Activated CD8-positive, alpha-beta T cell treated with anti-CD3 and anti-CD28 coated beads, Interleukin-2, amount 10 ng/mL, durations not matched to agents 7 days and 5 days (primary cell): Measurements from ENCODE around the gene RALGPS2. TPM values are rescaled to one million over a fixed set of nuclear protein-coding genes. Genes with fewer than 3 reads are reported as not detected.

Source experiments
- ATAC-seq: fragments of 150-1000 bp; cut with Tn5 transposase; one replicate; pipeline ENCODE4 v1.10.0; 2021; ENCODE audit warnings: moderate library complexity
- CTCF ChIA-PET: fragments of 350-600 bp; sonication (Branson Sonifier 250); formaldehyde crosslinking; loops from one replicate; lab custom pipeline; 2021; ENCODE audit warnings: antibody characterized with exemption; lab: Charles Lee
- POLR2A ChIA-PET: fragments of 350-600 bp; sonication (Branson Sonifier 250); formaldehyde crosslinking; loops from one replicate; lab custom pipeline; 2021; ENCODE audit warnings: antibody characterized with exemption; lab: Charles Lee
- DNase-seq: peaks from one replicate; pipeline ENCODE4 v3.0.0-alpha.2; 2020
- H3K27ac Mint-ChIP-seq: one replicate; pipeline ENCODE4 v1.8.0; 2021; ENCODE audit warnings: mild to moderate bottlenecking, mixed read lengths
- H3K27me3 Mint-ChIP-seq: one replicate; pipeline ENCODE4 v1.8.0; 2021; ENCODE audit warnings: low read depth, mixed read lengths
- H3K36me3 Mint-ChIP-seq: one replicate; pipeline ENCODE4 v1.8.0; 2021; ENCODE audit warnings: low read depth, mixed read lengths
- H3K4me1 Mint-ChIP-seq: one replicate; pipeline ENCODE4 v1.8.0; 2021; ENCODE audit warnings: low read depth, mixed read lengths
- H3K4me3 Mint-ChIP-seq: one replicate; pipeline ENCODE4 v1.8.0; 2021; ENCODE audit warnings: mild to moderate bottlenecking, mixed read lengths
- H3K9me3 Mint-ChIP-seq: one replicate; pipeline ENCODE4 v1.8.0; 2022; ENCODE audit warnings: mixed read lengths; ENCODE audit not compliant: insufficient read depth
- total RNA-seq, 2 experiments: library from RNA; stranded (reverse); gene quantifications; one replicate each; pipeline ENCODE4 v1.2.3, GENCODE V29; 2021

The RALGPS2 gene
- total RNA-seq, 2 experiments from 2014 or later = 4.0 to 5.1 TPM

DNA sequence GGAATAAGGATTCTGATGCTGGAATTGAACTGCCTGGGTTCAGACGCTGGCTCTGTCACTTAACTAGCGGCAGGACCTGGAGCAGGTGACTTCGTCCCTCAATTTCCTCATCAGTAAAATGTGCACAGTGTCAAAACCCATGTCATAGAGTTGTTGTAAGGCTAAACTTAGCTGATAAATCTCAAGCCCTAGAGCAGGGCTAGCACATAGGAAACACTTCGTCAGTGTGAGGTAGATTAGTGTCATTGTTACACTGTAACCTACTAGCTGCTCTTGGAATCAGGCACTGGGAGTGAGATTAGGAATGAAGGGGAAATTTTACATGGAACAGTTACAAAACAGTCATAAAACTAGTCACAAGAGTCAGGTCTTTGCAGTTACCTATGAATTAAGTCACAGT is 202.0 kb downstream of the RALGPS2 start:
- no peak overlapping the region for H3K4me3 Mint-ChIP-seq
- ChIA-PET CTCF (no interaction called here), POLR2A (no interaction called here)
- no peak overlapping the region for H3K27ac Mint-ChIP-seq
- H3K9me3 Mint-ChIP-seq = peaks cover 10% of the 10 kb centered on the region
- no peaks in the 10 kb centered on the region for H3K4me1 Mint-ChIP-seq
- no peaks in the 10 kb centered on the region for H3K27me3 Mint-ChIP-seq
- no peaks in the 10 kb centered on the region for H3K36me3 Mint-ChIP-seq
- no peak for ATAC-seq
- no peak for DNase-seq

DNA sequence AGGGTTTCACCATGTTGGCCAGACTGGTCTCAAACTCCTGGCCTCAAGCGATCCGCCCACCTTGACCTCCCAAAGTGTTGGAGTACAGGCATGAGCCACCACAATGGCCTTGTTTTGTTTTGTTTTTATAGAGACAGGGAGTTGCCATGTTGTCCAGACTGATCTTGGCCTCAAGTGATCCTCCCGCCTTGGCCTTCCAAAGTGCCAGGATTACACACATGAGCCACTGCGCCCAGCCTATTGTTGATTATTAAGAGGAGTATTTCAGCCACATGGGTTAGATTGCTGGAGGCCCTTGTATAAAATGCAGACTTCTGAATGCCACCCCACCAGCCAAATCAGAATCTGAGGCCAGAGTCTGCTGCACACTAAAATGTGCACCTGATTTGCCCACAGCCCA is 203.0 kb downstream of the RALGPS2 start:
- Mint-ChIP-seq H3K4me1 (no peaks in the 10 kb centered on the region), H3K27ac (no peak overlapping the region), H3K27me3 (no peaks in the 10 kb centered on the region), H3K4me3 (no peak overlapping the region), H3K9me3 (peaks cover 10% of the 10 kb centered on the region), H3K36me3 (no peaks in the 10 kb centered on the region)
- CTCF ChIA-PET = no interaction called here
- DNase-seq (no peak), ATAC-seq (no peak)
- POLR2A ChIA-PET = no interaction called here

DNA sequence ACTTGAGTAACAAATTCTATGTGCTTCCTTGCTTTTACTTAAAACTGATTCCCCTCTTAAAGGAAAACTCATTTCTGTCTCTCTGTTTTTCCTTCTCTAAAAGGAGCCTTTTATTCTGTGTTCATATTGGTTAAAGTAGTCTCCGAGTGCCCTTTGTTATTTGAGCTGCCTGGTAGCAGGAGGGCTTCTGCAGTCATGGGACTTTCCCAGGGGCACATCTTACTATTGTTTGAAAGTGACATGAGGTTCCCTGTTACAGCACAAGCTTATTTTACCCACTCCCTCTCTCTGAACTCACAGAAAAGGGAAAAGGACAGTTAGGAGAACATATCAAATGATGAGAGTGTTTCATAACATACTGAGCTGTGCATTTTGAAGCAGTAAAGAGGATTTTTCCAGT is 203.9 kb downstream of the RALGPS2 start:
- ChIA-PET CTCF (interaction anchor here (1.0 to 1.5 kb wide), 2 partner anchors 51 to 74 kb away, joined by 3 to 5 read pairs; no protein-coding TSS in a partner anchor), POLR2A (no interaction called here)
- H3K27me3 Mint-ChIP-seq = no peaks in the 10 kb centered on the region
- H3K27ac Mint-ChIP-seq = no peak overlapping the region
- H3K9me3 Mint-ChIP-seq = peaks cover 10% of the 10 kb centered on the region
- H3K36me3 Mint-ChIP-seq = no peaks in the 10 kb centered on the region
- H3K4me1 Mint-ChIP-seq = no peaks in the 10 kb centered on the region
- no peak for DNase-seq
- ATAC-seq = no peak
- H3K4me3 Mint-ChIP-seq = no peak overlapping the region

DNA sequence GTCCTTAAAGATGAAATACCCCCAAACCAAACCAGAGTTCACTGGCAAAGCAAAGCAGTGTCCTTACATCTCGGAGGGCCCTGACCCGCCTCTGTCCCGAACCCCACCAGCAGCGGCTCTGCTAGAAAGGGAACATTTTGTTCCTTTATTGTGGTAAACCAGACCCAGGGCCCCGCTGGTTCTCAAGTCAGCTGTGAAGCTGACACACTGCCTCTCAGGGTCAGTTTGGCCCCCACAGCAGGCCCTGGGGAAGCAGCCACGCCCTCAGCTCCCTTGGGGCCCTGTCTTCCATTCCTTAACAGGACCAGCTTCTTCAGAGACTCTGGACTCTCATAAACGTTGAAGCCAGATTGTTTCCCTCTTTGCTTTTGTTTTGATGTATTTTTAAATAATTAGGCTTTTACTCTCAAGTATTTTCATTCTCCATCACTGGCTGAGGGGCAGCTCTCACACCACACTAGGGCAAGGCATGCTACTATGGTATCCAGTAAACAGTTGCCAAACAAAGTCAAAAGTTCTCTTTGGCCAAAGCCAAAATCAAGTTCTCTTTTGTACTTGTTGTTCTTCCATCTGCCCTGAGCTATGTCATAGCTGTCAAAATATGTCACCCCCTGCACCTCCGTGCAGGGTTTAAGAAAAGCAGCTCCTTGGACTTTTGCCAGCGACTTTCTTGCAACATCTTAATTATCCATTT is 207.0 kb downstream of the RALGPS2 start:
- ChIA-PET CTCF (interaction anchor here (2.1 kb wide), 1 partner anchor 71 kb away, joined by 6 read pairs; no protein-coding TSS in a partner anchor), POLR2A (no interaction called here)
- Mint-ChIP-seq H3K9me3 (no peaks in the 10 kb centered on the region), H3K4me3 (no peak overlapping the region), H3K27ac (no peak overlapping the region), H3K27me3 (no peaks in the 10 kb centered on the region), H3K4me1 (no peaks in the 10 kb centered on the region), H3K36me3 (no peaks in the 10 kb centered on the region)
- ATAC-seq = no peak
- DNase-seq = no peak

- Mint-ChIP-seq H3K27ac (no peak overlapping the region), H3K9me3 (no peaks in the 10 kb centered on the region), H3K36me3 (no peaks in the 10 kb centered on the region), H3K27me3 (no peaks in the 10 kb centered on the region), H3K4me1 (no peaks in the 10 kb centered on the region), H3K4me3 (no peak overlapping the region)
- CTCF ChIA-PET = interaction anchor here (0.7 to 2.1 kb wide), 2 partner anchors 19 to 70 kb away, joined by 3 to 6 read pairs; no protein-coding TSS in a partner anchor
- POLR2A ChIA-PET = no interaction called here
- DNase-seq = no peak
- ATAC-seq = no peak
Observed at GRCh38 chr1:178932552-178932906, 207.5 kb downstream of the RALGPS2 start.

GRCh38 chr1:178933105-178933561 is 208.1 kb downstream of the RALGPS2 start:
- ATAC-seq = no peak
- Mint-ChIP-seq H3K9me3 (no peaks in the 10 kb centered on the region), H3K36me3 (no peaks in the 10 kb centered on the region), H3K4me3 (no peak overlapping the region), H3K27me3 (no peaks in the 10 kb centered on the region), H3K4me1 (no peaks in the 10 kb centered on the region), H3K27ac (no peak overlapping the region)
- no peak for DNase-seq
- ChIA-PET POLR2A (no interaction called here), CTCF (interaction anchor here (0.7 to 1.3 kb wide), 2 partner anchors 12 to 19 kb away, joined by 3 to 4 read pairs; no protein-coding TSS in a partner anchor)

- CTCF ChIA-PET = interaction anchor here (1.3 kb wide), 1 partner anchor 11 kb away, joined by 4 read pairs; no protein-coding TSS in a partner anchor
- no peak overlapping the region for H3K27ac Mint-ChIP-seq
Observed at GRCh38 chr1:178933709-178934490, 208.9 kb downstream of the RALGPS2 start.

GRCh38 chr1:178934546-178934945 is 209.5 kb downstream of the RALGPS2 start:
- Mint-ChIP-seq H3K4me3 (no peak overlapping the region), H3K9me3 (no peaks in the 10 kb centered on the region), H3K27ac (no peak overlapping the region), H3K4me1 (no peaks in the 10 kb centered on the region), H3K27me3 (no peaks in the 10 kb centered on the region), H3K36me3 (no peaks in the 10 kb centered on the region)
- no peak for DNase-seq
- ChIA-PET POLR2A (no interaction called here), CTCF (no interaction called here)
- ATAC-seq = no peak

More at GRCh38 chr1:178933709-178934490, 208.9 kb downstream of the RALGPS2 start:
- ATAC-seq = no peak
- POLR2A ChIA-PET = no interaction called here
- H3K36me3 Mint-ChIP-seq = no peaks in the 10 kb centered on the region
- H3K4me3 Mint-ChIP-seq = no peak overlapping the region
- no peaks in the 10 kb centered on the region for H3K27me3 Mint-ChIP-seq
- H3K4me1 Mint-ChIP-seq = no peaks in the 10 kb centered on the region
- no peaks in the 10 kb centered on the region for H3K9me3 Mint-ChIP-seq
- no peak for DNase-seq

DNA sequence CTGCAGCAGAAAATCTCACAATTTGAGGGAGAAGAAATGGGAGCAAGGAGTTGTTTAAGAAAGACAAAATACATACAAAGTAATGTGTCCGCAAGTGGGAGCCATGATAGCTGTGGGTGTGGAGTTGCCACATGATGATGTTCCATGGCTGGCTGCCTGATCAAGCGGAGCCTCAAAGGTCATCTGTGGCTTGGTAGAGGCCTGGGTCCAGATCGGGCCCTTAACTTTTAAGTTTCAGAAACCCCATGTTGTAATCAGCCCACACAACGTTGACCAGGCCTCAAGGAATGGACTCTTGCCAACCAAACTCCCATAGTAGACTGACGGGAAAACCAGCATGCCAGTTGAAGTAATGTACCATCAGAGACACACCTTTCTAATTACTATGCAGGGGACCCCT is 210.6 kb downstream of the RALGPS2 start:
- no peak for DNase-seq
- Mint-ChIP-seq H3K4me3 (no peak overlapping the region), H3K27me3 (no peaks in the 10 kb centered on the region), H3K4me1 (no peaks in the 10 kb centered on the region), H3K27ac (no peak overlapping the region), H3K9me3 (no peaks in the 10 kb centered on the region), H3K36me3 (no peaks in the 10 kb centered on the region)
- no peak for ATAC-seq
- ChIA-PET POLR2A (no interaction called here), CTCF (interaction anchor here (0.9 kb wide), 1 partner anchor 68 kb away, joined by 4 read pairs; no protein-coding TSS in a partner anchor)

DNA sequence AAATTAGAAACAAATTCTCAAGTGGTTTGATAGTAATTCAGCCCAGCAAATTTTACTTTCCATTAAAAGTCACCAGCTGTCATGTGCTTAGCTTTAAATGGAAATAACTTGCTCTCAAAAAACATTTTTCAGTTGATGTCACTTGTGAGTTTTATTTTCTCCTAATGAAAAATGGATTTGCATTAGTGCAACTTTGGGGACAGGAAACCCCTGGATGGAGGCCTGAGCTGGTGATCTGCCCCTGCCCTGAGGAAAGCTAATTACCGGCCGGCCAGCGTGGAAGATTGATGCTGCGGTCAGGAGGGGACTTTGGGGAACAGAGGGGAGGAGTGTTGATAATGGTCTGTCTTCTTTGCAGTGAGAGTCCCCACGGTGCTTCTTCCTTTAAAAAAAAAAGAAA is 212.7 kb downstream of the RALGPS2 start:
- POLR2A ChIA-PET = no interaction called here
- no peak for ATAC-seq
- DNase-seq = no peak
- Mint-ChIP-seq H3K27me3 (no peaks in the 10 kb centered on the region), H3K9me3 (no peaks in the 10 kb centered on the region), H3K27ac (no peak overlapping the region), H3K36me3 (no peaks in the 10 kb centered on the region), H3K4me1 (peaks cover 5% of the 10 kb centered on the region), H3K4me3 (no peak overlapping the region)
- CTCF ChIA-PET = no interaction called here

DNA sequence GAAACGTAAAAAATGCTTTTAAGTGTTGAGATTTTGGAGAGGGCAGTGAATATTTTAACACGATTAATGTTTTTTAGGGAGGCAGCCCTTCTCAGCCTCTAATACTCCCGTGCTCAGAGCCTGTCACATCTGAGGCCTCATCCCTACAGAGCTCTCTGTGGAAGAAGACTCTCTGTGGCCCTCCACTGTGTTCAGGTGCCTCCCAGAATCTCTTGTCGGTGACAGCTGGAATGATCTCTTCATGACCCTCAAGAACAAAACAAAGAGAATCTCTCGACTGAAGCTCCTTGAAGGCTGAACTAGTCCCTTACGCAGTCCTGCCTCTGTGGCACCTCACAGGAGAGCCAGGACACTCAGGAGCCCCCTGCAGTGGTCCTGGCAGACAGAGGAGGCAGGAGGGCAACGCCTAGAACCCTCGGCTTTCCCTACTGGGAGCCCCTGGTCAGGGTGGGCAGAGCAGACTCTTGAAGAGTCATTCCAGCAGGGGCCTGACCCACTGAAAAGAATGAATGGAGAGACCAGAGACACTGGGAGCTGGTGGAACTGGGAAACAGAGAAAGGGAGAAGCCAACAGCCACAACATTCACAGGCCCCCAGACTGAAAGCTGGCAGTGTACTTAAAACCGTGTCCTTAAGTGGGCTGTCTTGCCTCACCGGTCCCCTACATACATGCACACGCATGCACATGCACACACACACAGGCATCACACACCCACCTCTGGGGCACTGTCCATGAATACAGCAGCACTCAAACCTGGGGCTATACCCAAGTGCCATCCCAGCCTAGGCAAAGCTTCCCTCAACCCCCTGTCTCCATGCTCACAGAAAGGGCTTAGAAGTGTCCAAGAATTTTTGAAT is 213.3 kb downstream of the RALGPS2 start:
- DNase-seq = no peak
- ATAC-seq = no peak
- Mint-ChIP-seq H3K27ac (no peak overlapping the region), H3K9me3 (no peaks in the 10 kb centered on the region), H3K27me3 (no peaks in the 10 kb centered on the region), H3K4me3 (no peak overlapping the region), H3K36me3 (no peaks in the 10 kb centered on the region), H3K4me1 (peaks cover 11% of the 10 kb centered on the region)
- CTCF ChIA-PET = no interaction called here
- POLR2A ChIA-PET = no interaction called here
